MG63 (cell line): ENCODE results near the gene USP30. TPM values are rescaled to one million over a fixed set of nuclear protein-coding genes. Genes with fewer than 3 reads are reported as not detected.
A peak's percentile ranks its signal among the peaks of the same experiment; 100 is the strongest.

ENCODE experiments used
- DNase-seq: peaks from one replicate; pipeline ENCODE4 v3.0.0-alpha.2; 2020
- H3K27me3 ChIP-seq: fragments of 250-450 bp; sonication (Bioruptor Pico); 2 replicates; pipeline ENCODE4 v1.5.1; 2020; ENCODE audit warnings: mild to moderate bottlenecking, moderate library complexity
- H3K36me3 ChIP-seq: fragments of 250-450 bp; sonication (Bioruptor Pico); 2 replicates; pipeline ENCODE4 v1.5.1; 2020; ENCODE audit warnings: mild to moderate bottlenecking, moderate library complexity
- H3K4me3 ChIP-seq: fragments of 250-450 bp; sonication (Bioruptor Pico); 2 replicates; pipeline ENCODE4 v1.5.1; 2020; ENCODE audit warnings: mild to moderate bottlenecking, moderate library complexity
- H3K9me3 ChIP-seq: fragments of 250-450 bp; sonication (Bioruptor Pico); 2 replicates; pipeline ENCODE4 v1.5.1; 2020; ENCODE audit warnings: mild to moderate bottlenecking, moderate library complexity
- total RNA-seq: library from RNA; depleted of rRNA; stranded (reverse); fragments of >200 nt; shearing (Covaris generic); gene quantifications from 2 replicates; pipeline ENCODE4 v1.2.3, GENCODE V29; 2014; ENCODE audit warnings: low replicate concordance

Gene USP30
- total RNA-seq, 1 experiment from 2014 or later: 18.8 TPM

DNA sequence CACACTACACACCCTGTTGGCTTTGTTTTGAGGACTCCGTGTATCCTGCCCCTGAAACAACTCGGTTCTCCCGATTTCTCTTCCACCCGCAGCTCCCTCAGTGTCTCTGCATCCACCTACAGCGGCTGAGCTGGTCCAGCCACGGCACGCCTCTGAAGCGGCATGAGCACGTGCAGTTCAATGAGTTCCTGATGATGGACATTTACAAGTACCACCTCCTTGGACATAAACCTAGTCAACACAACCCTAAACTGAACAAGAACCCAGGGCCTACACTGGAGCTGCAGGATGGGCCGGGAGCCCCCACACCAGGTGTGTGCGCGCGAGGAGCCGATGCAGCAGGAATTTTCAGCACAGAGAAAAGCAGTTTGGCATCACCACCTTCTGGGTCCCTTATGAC, 30.4 kb downstream of the USP30 start:
- H3K27me3 ChIP-seq: no peaks in the 10 kb centered on the region
- H3K36me3 ChIP-seq: peaks cover 25% of the 10 kb centered on the region
- H3K9me3 ChIP-seq: no peaks in the 10 kb centered on the region
- DNase-seq: no peak
- H3K4me3 ChIP-seq: no peak overlapping the region

DNA sequence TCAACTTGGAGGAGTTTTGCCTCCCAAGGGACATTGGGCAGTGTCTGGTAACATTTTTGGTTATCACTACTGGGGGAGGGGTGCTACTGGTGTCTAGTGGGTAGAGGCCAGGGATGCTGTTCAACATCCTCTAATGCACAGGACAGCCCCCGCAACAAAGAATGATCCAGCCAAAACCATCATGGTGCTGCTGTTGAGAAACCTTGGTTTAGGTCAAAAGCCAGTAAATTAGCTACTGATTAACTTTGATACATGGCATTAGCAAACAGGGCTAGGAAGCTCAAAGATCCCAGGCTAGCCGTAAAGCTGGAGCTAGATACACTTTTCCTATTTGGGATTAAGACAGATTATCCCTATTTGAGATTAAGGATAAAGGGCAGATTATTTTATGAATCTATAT, 32.0 kb downstream of the USP30 start:
- DNase-seq: no peak
- H3K27me3 ChIP-seq: no peaks in the 10 kb centered on the region; the same call in 1 of the 2 replicates
- H3K4me3 ChIP-seq: no peak overlapping the region
- peaks cover 32% of the 10 kb centered on the region for H3K36me3 ChIP-seq
- no peaks in the 10 kb centered on the region for H3K9me3 ChIP-seq

DNA sequence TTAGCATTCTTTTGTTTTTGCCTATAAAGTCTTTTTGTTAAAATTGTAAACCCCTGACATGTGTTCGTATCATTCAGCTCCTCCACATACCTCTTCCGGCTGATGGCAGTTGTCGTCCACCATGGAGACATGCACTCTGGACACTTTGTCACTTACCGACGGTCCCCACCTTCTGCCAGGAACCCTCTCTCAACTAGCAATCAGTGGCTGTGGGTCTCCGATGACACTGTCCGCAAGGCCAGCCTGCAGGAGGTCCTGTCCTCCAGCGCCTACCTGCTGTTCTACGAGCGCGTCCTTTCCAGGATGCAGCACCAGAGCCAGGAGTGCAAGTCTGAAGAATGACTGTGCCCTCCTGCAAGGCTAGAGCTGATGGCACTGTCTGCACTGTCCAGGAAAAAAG, 33.2 kb downstream of the USP30 start:
- Histone ChIP-seq H3K27me3 (no peaks in the 10 kb centered on the region; the same call in 1 of the 2 replicates), H3K36me3 (peaks cover 42% of the 10 kb centered on the region), H3K9me3 (no peaks in the 10 kb centered on the region), H3K4me3 (no peak overlapping the region)
- no peak for DNase-seq

DNA sequence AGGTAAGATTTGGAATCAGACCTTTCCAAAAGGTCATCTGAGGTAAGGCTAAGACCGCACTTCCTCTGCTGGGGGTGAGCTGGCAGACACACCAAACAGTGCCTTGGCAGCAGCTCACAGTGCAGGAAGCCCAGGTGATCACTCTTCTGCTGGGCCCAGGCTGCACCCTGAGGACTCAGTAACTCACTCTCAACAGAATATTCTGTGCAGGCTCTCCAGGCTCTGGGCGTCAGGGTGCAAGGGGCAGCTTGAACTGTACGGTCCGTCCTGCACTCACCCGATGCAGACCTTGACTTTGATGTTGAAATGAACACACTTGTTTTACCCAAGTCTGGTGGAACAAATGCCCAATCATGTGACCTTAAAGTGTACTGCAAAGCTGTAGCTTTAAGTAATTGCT, 34.9 kb downstream of the USP30 start:
- peaks cover 53% of the 10 kb centered on the region for H3K36me3 ChIP-seq
- H3K27me3 ChIP-seq: no peaks in the 10 kb centered on the region; the same call in 1 of the 2 replicates
- H3K4me3 ChIP-seq: no peak overlapping the region
- no peaks in the 10 kb centered on the region for H3K9me3 ChIP-seq
- DNase-seq: no peak

DNA sequence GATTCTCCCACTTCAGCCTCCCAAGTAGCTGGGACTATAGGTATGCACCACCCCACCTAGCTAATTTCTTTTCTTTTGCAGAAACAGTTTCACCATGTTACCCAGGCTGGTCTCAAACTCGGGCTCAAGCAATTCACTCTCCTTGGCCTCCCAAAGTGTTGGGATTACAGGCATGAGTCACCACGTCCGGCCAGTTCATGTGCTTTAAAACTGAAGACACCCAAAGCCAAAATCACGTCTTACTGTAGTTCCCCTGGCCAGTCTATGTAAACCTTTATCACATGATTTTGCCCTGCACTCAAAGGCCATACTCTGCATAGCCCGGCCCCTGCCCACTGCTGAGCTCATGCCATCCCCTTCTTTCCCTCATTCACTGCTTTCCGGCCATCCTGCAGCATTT, 36.4 kb downstream of the USP30 start:
- Histone ChIP-seq H3K36me3 (peaks cover 56% of the 10 kb centered on the region), H3K27me3 (no peaks in the 10 kb centered on the region; the same call in 1 of the 2 replicates), H3K4me3 (no peak overlapping the region), H3K9me3 (no peaks in the 10 kb centered on the region)
- peak; percentile 47 for DNase-seq

DNA sequence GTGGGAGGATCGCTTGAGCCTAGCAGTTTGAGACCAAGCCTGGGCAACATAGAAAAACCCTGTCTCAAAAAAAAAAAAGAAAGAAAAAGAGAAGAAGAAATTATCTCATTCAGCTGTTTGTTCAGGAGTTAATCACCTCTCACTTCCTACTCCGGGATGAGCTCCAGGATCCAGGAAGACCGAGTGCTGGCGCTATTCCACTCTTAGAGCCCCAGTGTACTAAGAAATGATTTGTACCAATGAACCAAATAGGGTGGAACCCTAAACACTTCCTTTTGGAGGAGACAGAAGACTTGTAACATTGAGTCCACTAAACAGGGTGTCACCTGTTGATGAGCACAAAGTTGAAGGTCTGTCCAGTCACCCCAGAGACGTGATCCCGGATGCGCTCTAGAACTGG, 37.3 kb downstream of the USP30 start:
- Histone ChIP-seq H3K36me3 (peaks cover 56% of the 10 kb centered on the region), H3K27me3 (no peaks in the 10 kb centered on the region; the same call in 1 of the 2 replicates)

DNA sequence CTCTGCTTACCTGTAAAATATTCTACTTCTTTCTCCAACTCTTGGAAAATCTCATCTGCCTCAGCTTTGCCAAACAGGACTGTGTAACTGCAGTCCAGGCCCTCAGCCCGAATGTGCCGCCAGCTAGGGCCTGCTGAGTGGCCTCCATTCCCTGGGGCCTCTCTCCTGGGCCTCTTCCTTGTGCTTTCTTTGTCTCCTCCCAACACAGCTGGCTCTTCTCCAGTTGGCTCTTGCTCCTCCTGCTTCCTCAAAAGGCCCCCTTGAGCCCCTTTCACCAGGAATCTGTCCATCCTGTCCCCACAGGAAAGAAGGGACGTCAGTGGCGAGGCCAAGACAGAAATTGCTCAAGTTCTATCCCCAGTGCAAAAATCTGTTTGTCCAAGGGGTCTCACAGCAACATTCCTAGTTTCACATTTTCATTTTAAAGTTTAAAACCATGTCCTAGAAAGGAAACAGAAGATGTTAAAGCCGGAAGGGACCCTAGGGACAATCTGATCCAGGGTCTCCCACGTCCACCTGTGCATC, 40.2 kb downstream of the USP30 start:
- Histone ChIP-seq H3K27me3 (no peaks in the 10 kb centered on the region; the same call in 1 of the 2 replicates), H3K36me3 (peaks cover 46% of the 10 kb centered on the region), H3K9me3 (no peaks in the 10 kb centered on the region), H3K4me3 (peak overlapping the region; percentile 70)
- DNase-seq: peak; percentile 20

More for the DNA sequence above, 37.3 kb downstream of the USP30 start:
- no peak for DNase-seq
- Histone ChIP-seq H3K9me3 (no peaks in the 10 kb centered on the region), H3K4me3 (no peak overlapping the region)

DNA sequence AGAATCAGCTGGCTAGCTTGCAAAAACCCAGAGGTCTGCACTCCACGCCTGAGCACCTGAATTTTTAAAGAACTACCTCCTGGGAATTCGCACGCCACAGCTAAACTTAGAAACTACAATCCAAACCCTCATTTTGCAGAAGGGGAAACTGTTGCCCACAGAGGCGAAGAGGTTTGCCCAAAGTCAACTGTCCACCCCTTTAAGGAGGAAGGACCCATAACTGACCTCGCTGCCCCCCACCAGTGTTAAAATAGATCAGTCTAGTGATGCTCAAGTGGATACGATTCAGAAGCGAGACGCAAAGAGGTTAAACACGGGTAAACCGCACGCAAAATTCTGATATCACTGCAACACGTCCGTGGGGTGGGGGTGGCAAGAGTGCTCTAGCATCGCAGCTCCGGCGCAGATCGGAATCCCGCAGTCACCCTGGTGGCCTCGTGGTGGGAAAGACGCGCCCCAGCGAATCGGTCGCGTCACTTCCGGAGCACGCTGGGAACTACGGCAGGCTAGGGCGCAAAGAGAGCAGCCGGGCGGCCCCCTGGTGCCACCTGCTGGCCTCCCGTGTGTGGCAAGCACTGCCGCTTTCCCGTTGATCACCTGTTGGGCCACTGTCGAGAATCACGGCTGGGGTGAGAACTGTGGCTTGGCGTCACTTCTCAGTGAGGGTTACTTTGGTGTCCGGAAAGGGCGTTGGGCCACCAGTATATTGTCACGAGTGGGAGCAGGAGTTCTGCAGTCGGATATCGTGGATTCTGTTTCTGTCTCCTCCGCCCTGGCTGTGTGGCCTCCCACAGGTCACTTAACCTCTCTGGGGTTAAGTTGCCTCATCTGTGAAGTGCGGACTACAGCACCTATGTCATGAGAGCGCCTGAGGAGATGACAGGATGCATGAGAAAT, 40.9 kb downstream of the USP30 start, which contains the start of gene ALKBH2:
TSS of gene ALKBH2 (minus strand) at position 451 of the 897 bp plus-strand sequence. CDS start 686 bp downstream, outside the sequence.
- peak within 1 kb of the TSS; percentile 70 for H3K4me3 ChIP-seq
- peaks cover 40% of the 10 kb centered on the region for H3K36me3 ChIP-seq
- H3K27me3 ChIP-seq: no peaks in the 10 kb centered on the region; the same call in 1 of the 2 replicates
- peak; percentile 91 for DNase-seq
- H3K9me3 ChIP-seq: no peaks in the 10 kb centered on the region

DNA sequence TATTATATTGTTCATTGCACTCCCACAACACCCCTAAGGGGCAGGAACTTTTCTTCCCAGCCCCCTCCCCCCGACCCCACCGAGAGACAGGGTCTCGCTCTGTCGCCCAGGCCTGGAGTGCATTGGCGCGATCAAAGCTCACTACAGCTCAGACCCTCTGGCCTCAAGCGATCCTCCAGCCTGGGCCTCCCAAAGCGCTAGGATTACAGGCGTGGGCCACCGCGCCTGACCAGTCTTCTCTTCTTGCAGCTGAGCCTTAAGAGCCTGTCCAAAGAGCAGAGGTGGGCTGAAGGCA, 44.7 kb downstream of the USP30 start:
- Histone ChIP-seq H3K9me3 (no peaks in the 10 kb centered on the region), H3K27me3 (no peaks in the 10 kb centered on the region), H3K4me3 (peak overlapping the region; percentile 90), H3K36me3 (peaks cover 40% of the 10 kb centered on the region)
- no peak for DNase-seq

DNA sequence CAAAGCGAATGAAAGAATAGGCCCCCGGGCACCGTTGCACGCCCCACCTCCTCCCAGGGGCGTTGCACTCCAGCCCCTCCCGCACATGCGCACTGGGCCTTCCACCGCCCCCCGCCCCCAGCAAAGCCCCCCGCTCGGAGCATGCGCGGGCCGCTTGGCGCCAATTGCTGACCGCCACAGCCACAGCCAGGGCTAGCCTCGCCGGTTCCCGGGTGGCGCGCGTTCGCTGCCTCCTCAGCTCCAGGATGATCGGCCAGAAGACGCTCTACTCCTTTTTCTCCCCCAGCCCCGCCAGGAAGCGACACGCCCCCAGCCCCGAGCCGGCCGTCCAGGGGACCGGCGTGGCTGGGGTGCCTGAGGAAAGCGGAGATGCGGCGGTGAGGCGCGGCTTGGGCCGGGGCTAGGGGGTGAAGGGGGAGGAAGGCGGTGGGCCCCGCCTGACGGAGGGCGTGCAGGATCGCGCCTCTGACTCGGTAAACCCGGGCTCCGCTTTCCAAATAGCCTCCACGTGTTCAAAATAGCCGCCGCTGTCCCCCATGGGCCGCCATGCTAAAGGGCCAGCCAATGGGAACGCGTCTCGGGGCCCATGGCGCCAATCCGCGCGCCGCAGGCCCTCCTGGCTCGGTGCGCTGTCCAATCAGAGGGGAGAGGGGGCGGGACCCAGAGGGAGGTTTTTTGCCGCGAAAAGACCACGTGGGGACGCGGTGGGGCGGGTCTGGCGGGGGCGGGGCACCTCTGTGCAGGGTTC, 45.2 kb downstream of the USP30 start, which contains the start of gene UNG:
TSS of gene UNG (plus strand) at position 163 of the 748 bp plus-strand sequence. CDS start at position 246, 83 bp downstream.
- Histone ChIP-seq H3K36me3 (peaks cover 39% of the 10 kb centered on the region), H3K27me3 (no peaks in the 10 kb centered on the region), H3K4me3 (peak within 1 kb of the TSS; percentile 90), H3K9me3 (no peaks in the 10 kb centered on the region)
- peak; percentile 95 for DNase-seq

DNA sequence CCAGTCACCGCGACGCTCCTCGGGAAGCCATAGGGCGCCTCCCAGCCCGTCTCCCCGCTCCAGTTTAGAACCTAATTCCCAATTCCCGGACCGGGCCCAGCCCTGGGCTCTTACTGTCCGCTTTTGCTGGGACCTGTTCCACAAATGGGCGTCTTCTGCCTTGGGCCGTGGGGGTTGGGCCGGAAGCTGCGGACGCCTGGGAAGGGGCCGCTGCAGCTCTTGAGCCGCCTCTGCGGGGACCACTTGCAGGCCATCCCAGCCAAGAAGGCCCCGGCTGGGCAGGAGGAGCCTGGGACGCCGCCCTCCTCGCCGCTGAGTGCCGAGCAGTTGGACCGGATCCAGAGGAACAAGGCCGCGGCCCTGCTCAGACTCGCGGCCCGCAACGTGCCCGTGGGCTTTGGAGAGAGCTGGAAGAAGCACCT, 45.8 kb downstream of the USP30 start:
- H3K36me3 ChIP-seq: peaks cover 43% of the 10 kb centered on the region
- H3K27me3 ChIP-seq: no peaks in the 10 kb centered on the region
- H3K4me3 ChIP-seq: peak overlapping the region; percentile 90
- peak; percentile 51 for DNase-seq
- H3K9me3 ChIP-seq: no peaks in the 10 kb centered on the region

DNA sequence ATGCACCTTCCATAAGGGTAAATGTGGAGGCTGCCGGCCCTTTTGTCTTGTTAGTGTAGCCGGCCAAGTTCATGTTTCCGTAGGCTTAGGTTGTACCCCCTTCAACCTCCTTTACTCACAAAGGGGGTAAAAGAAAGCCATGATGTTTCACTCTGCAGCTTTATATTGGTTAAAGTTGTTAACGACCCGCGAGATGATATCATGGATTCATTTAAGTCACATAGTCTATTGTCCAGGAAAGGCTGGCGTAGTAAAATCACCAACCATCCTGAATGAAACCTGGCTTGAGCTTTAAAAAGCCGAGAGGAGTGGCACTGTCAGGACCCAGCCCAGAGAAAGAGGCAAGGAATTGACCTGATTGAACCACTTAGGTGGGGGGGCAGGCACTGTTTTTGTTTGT, 46.3 kb downstream of the USP30 start:
- no peak for DNase-seq
- no peaks in the 10 kb centered on the region for H3K9me3 ChIP-seq
- H3K4me3 ChIP-seq: peak overlapping the region; percentile 90
- no peaks in the 10 kb centered on the region for H3K27me3 ChIP-seq
- H3K36me3 ChIP-seq: peaks cover 47% of the 10 kb centered on the region

DNA sequence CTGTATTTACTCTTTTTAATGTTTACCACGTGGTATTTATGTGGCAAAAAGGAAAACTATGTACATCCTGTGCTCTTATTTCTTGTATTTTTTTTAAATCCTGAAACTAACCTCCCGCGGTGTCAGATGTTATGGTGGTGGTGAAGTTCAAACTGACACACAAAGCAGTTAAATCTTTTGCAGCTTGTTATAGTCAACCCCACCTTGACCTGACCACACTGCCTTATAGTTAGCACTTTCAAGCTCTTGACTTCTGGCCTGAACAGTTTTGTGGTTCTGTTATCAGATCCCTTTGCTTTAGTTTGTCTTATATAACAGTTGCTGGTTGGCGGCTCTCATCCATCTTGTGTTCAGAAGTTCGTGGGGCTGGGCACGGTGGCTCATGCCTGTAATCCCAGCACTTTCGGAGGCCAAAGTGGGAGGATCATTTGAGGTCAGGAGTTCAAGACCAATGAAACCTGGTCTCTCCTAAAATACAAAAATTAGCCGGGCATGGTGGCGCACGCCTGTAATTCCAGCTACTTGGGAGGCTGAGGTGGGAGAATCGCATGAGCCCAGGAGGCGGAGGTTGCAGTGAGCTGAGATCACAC, 47.1 kb downstream of the USP30 start:
- peaks cover 53% of the 10 kb centered on the region for H3K36me3 ChIP-seq
- H3K9me3 ChIP-seq: no peaks in the 10 kb centered on the region
- H3K4me3 ChIP-seq: peak overlapping the region; percentile 90
- no peak for DNase-seq
- H3K27me3 ChIP-seq: no peaks in the 10 kb centered on the region

DNA sequence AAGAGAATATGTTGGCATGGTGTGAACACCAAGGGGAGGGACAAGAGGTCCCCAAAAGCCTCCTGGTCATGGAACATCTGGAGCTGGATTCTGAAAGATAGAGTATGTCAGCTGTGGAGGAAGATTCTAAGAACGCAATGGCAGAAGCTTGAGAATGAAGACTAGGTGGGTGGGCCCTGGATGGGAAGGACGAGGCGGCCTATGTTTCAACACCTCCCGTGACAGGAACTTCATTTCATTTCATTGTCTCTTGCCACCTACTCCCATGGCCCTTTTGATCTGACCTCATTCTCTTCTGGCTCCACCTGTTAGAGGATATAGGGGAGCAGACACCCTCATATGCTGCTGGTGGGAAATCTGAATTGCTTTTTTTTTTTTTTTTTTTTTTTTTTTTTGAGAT, 48.4 kb downstream of the USP30 start:
- peaks cover 63% of the 10 kb centered on the region for H3K36me3 ChIP-seq
- H3K9me3 ChIP-seq: no peaks in the 10 kb centered on the region
- no peak overlapping the region for H3K4me3 ChIP-seq
- no peaks in the 10 kb centered on the region for H3K27me3 ChIP-seq
- no peak for DNase-seq

DNA sequence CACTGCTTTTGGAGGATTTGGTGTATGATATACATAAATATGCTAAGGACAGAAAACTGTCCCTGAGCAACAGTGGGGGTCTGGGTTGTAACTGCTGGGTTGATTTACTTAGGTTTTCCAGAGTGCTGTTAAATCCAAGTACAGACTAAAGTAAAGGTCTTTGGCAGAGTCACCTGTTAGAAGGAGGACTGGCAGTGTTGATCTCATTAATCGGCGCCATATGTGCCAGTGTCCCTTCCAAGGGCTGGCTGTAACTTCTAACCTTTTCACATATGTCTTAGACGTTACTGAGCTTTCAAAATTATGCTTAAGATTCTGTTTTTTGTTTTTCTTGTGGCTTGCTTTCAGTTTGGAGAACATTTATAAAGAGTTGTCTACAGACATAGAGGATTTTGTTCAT, 50.1 kb downstream of the USP30 start:
- H3K36me3 ChIP-seq: peaks cover 76% of the 10 kb centered on the region

DNA sequence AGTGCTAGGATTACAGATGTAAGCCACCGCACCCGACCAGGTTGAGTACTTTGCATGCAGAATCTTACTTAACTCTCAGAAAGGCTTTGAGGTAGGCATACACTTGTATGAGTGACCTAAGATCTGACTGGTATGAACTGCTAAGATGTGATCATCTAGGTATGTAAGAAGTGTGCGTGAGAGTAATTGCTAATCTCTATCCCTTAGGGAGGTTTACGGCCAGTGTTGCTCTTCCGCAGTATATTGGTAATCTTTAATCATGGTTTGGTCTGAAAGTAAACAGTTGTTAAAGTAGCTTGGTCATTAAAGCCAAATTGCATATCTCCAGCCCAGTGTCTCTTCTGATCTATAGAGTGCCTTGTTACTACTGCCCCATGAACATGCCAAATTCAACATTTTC, 52.8 kb downstream of the USP30 start:
- no peak for DNase-seq
- H3K9me3 ChIP-seq: no peaks in the 10 kb centered on the region
- peaks cover 70% of the 10 kb centered on the region for H3K36me3 ChIP-seq

More for the DNA sequence above, 50.1 kb downstream of the USP30 start:
- no peak overlapping the region for H3K4me3 ChIP-seq
- no peak for DNase-seq
- no peaks in the 10 kb centered on the region for H3K9me3 ChIP-seq
- H3K27me3 ChIP-seq: no peaks in the 10 kb centered on the region

More for the DNA sequence above, 52.8 kb downstream of the USP30 start:
- Histone ChIP-seq H3K4me3 (no peak overlapping the region), H3K27me3 (no peaks in the 10 kb centered on the region)
